ENCODE data around the gene BRDT. TPM values are rescaled to one million over a fixed set of nuclear protein-coding genes. Genes with fewer than 3 reads are reported as not detected.

BRDT gene
- total and polyA plus RNA-seq, 2 experiments from 2014 or later: not detected

- no peaks in the 10 kb centered on the region for H3K27me3 ChIP-seq (replicated peaks; ENCODE audit: insufficient read depth)
These were observed 36.2 kb upstream of the BRDT start for GRCh38 chr1:91913018-91913417.

GRCh38 chr1:91916046-91916445 lies 33.2 kb upstream of the BRDT start:
- Histone ChIP-seq H4K20me1 (ENCODE audit: insufficient read depth) (no peaks in the 10 kb centered on the region), H3K27ac (no peak overlapping the region), H3F3A (ENCODE audit: insufficient read depth) (peaks cover 6% of the 10 kb centered on the region; the same call in 1 of the 2 replicates), H3K36me3 (ENCODE audit: low read depth) (no peaks in the 10 kb centered on the region), H2AFZ (no peak overlapping the region), H3K9me2 (ENCODE audit: insufficient read depth) (no peaks in the 10 kb centered on the region), H3K27me3 (replicated peaks; ENCODE audit: insufficient read depth) (no peaks in the 10 kb centered on the region), H3K4me2 (ENCODE audit: unreplicated experiment) (no peak overlapping the region), H3K9me3 (ENCODE audit: low read depth) (no peaks in the 10 kb centered on the region), H3K79me2 (ENCODE audit: insufficient read depth) (no peaks in the 10 kb centered on the region), H3K4me1 (ENCODE audit: insufficient read depth) (no peaks in the 10 kb centered on the region), H3K4me3 (no peak overlapping the region), H3K9ac (no peak overlapping the region)
- TF ChIP-seq EZH2phosphoT487 (IDR thresholded peaks at IDR 0.05; ENCODE audit: insufficient read depth, low read depth): no peak
- no peak for TF ChIP-seq EZH2 (IDR thresholded peaks at IDR 0.05; ENCODE audit: insufficient read depth, poor library complexity, severe bottlenecking)
- DNase-seq: no peak
- WGBS, 2 experiments (ENCODE audit: low coverage in 1 of 2, low lambda C conversion rate in 2 of 2, missing lambda C conversion rate in 2 of 2): 84 to 96% methylated on average over 3 to 4 of the region's 4 CpGs
- in situ Hi-C loops (cut with MboI): no loop called here

More at GRCh38 chr1:91913018-91913417, 36.2 kb upstream of the BRDT start:
- no peak overlapping the region for H2AFZ ChIP-seq
- H3K36me3 ChIP-seq (ENCODE audit: low read depth): no peaks in the 10 kb centered on the region
- no peaks in the 10 kb centered on the region for H3K79me2 ChIP-seq (ENCODE audit: insufficient read depth)
- WGBS, 2 experiments (ENCODE audit: low coverage in 1 of 2, low lambda C conversion rate in 2 of 2, missing lambda C conversion rate in 2 of 2): 51% methylated on average over 3 of the region's 3 CpGs
- no peaks in the 10 kb centered on the region for H3K9me2 ChIP-seq (ENCODE audit: insufficient read depth)
- no peak overlapping the region for H3K27ac ChIP-seq
- DNase-seq: peak; percentile 43
- H3K9me3 ChIP-seq (ENCODE audit: low read depth): no peaks in the 10 kb centered on the region
- no peak for TF ChIP-seq EZH2phosphoT487 (IDR thresholded peaks at IDR 0.05; ENCODE audit: insufficient read depth, low read depth)
- TF ChIP-seq EZH2 (IDR thresholded peaks at IDR 0.05; ENCODE audit: insufficient read depth, poor library complexity, severe bottlenecking): no peak
- in situ Hi-C loops (cut with MboI): no loop called here
- H3K4me3 ChIP-seq: no peak overlapping the region
- no peak overlapping the region for H3K4me2 ChIP-seq (ENCODE audit: unreplicated experiment)
- no peak overlapping the region for H3K9ac ChIP-seq
- no peaks in the 10 kb centered on the region for H4K20me1 ChIP-seq (ENCODE audit: insufficient read depth)
- H3K4me1 ChIP-seq (ENCODE audit: insufficient read depth): no peaks in the 10 kb centered on the region
- peaks cover 6% of the 10 kb centered on the region; the same call in 1 of the 2 replicates for H3F3A ChIP-seq (ENCODE audit: insufficient read depth)

GRCh38 chr1:91916811-91917460 lies 32.3 kb upstream of the BRDT start:
- no peaks in the 10 kb centered on the region for H3K9me2 ChIP-seq (ENCODE audit: insufficient read depth)
- no peaks in the 10 kb centered on the region for H4K20me1 ChIP-seq (ENCODE audit: insufficient read depth)
- no peak overlapping the region for H3K4me2 ChIP-seq (ENCODE audit: unreplicated experiment)
- TF ChIP-seq EZH2phosphoT487 (IDR thresholded peaks at IDR 0.05; ENCODE audit: insufficient read depth, low read depth) (no peak), EZH2 (IDR thresholded peaks at IDR 0.05; ENCODE audit: insufficient read depth, poor library complexity, severe bottlenecking) (no peak)
- no peaks in the 10 kb centered on the region for H3K36me3 ChIP-seq (ENCODE audit: low read depth)
- H3K79me2 ChIP-seq (ENCODE audit: insufficient read depth): no peaks in the 10 kb centered on the region
- no peak for DNase-seq
- no peaks in the 10 kb centered on the region for H3K27me3 ChIP-seq (replicated peaks; ENCODE audit: insufficient read depth)
- H3K9me3 ChIP-seq (ENCODE audit: low read depth): no peaks in the 10 kb centered on the region
- WGBS, 2 experiments (ENCODE audit: low coverage in 1 of 2, low lambda C conversion rate in 2 of 2, missing lambda C conversion rate in 2 of 2): 81 to 85% methylated on average over 5 of the region's 5 CpGs
- H3K4me1 ChIP-seq (ENCODE audit: insufficient read depth): no peaks in the 10 kb centered on the region
- peaks cover 6% of the 10 kb centered on the region; the same call in 1 of the 2 replicates for H3F3A ChIP-seq (ENCODE audit: insufficient read depth)
- no peak overlapping the region for H3K27ac ChIP-seq
- H2AFZ ChIP-seq: no peak overlapping the region
- H3K4me3 ChIP-seq: no peak overlapping the region
- H3K9ac ChIP-seq: no peak overlapping the region
- in situ Hi-C loops (cut with MboI): no loop called here

- Histone ChIP-seq H3K9ac (no peak overlapping the region), H3K4me1 (ENCODE audit: insufficient read depth) (peaks cover 10% of the 10 kb centered on the region), H2AFZ (no peak overlapping the region), H3K27me3 (replicated peaks; ENCODE audit: insufficient read depth) (no peaks in the 10 kb centered on the region), H3K79me2 (ENCODE audit: insufficient read depth) (no peaks in the 10 kb centered on the region), H3K27ac (no peak overlapping the region), H3K9me2 (ENCODE audit: insufficient read depth) (no peaks in the 10 kb centered on the region), H3F3A (ENCODE audit: insufficient read depth) (no peaks in the 10 kb centered on the region), H3K4me2 (ENCODE audit: unreplicated experiment) (no peak overlapping the region), H3K4me3 (no peak overlapping the region), H3K36me3 (ENCODE audit: low read depth) (no peaks in the 10 kb centered on the region), H3K9me3 (ENCODE audit: low read depth) (no peaks in the 10 kb centered on the region), H4K20me1 (ENCODE audit: insufficient read depth) (no peaks in the 10 kb centered on the region)
- 83 to 87% methylated on average over 8 of the region's 8 CpGs for WGBS, 2 experiments (ENCODE audit: low coverage in 1 of 2, low lambda C conversion rate in 2 of 2, missing lambda C conversion rate in 2 of 2)
- in situ Hi-C loops (cut with MboI): no loop called here
- TF ChIP-seq EZH2 (IDR thresholded peaks at IDR 0.05; ENCODE audit: insufficient read depth, poor library complexity, severe bottlenecking) (no peak), EZH2phosphoT487 (IDR thresholded peaks at IDR 0.05; ENCODE audit: insufficient read depth, low read depth) (no peak)
- DNase-seq: no peak
These were observed 29.2 kb upstream of the BRDT start for GRCh38 chr1:91919962-91920361.
